Heart left ventricle (tissue), 13 donors: Measurements from ENCODE around the gene MAP3K10.
"Not testable (repeated sequence)": the region's sequence is repeated elsewhere in the genome, so short reads cannot be mapped to it uniquely, and the experiment has no call there.

Experiments used
- POLR2A ChIP-seq, 2 donors: fragments of 450-650 bp; IDR thresholded peaks; one replicate each; pipeline ENCODE4 v1.6.1; 2017; ENCODE audit warnings: antibody characterized with exemption in 2 of 2, mild to moderate bottlenecking in 2 of 2, moderate library complexity in 2 of 2
- TF ChIP-seq, protein P1 (sequence below), 12 donors: fragments of 200-600 bp; sonication (generic) in 4 of 12; IDR thresholded peaks; one replicate each; pipeline versions ENCODE4 v1.5.0 to v1.8.0; 2018 to 2022; ENCODE audit warnings: antibody characterized with exemption in 12 of 12, mild to moderate bottlenecking in 5 of 12
- donor health status: ischemic (EF 13 %, LVEDD 7.1; RV severe dilation, severe dysfunction).
- donor health status: DM: no; HTN: yes; CAD: no.
- donor health status: DM: no; HTN: no; CAD: no.
- donor health status: ischemic (EF 25% LVEDD 6.9; RV normal size, moderate dysfunction).
- donor health status: ischemic (EF 25% LVEDD 5.7; RV mildly dilated, moderate dysfunction).
- donor health status: ischemic (EF 35%, LVEDD 5.7; RV mildly dilated, moderate dysfunction).
- donor health status: nonischemic (EF 11% LVEDD 7.7; RV severe dilation, severe dysfunction).
- donor health status: DM: yes; HTN: yes; CAD: no.
- donor health status: PGD.
- donor health status: ischemic (EF 29% LVEDD 5.4; RV normal size, mild dysfunction).
- donor health status: nonischemic (EF 23%, LVEDD 6.1; RV moderate dilation, normal function).

GRCh38 chr19:40170303-40170989 lies 20.8 kb upstream of the MAP3K10 start:
- TF ChIP-seq, protein P1, sequence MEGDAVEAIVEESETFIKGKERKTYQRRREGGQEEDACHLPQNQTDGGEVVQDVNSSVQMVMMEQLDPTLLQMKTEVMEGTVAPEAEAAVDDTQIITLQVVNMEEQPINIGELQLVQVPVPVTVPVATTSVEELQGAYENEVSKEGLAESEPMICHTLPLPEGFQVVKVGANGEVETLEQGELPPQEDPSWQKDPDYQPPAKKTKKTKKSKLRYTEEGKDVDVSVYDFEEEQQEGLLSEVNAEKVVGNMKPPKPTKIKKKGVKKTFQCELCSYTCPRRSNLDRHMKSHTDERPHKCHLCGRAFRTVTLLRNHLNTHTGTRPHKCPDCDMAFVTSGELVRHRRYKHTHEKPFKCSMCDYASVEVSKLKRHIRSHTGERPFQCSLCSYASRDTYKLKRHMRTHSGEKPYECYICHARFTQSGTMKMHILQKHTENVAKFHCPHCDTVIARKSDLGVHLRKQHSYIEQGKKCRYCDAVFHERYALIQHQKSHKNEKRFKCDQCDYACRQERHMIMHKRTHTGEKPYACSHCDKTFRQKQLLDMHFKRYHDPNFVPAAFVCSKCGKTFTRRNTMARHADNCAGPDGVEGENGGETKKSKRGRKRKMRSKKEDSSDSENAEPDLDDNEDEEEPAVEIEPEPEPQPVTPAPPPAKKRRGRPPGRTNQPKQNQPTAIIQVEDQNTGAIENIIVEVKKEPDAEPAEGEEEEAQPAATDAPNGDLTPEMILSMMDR (IDR thresholded peaks at IDR 0.05): not testable (repeated sequence)
- TF ChIP-seq POLR2A (IDR thresholded peaks at IDR 0.05): not testable (repeated sequence)
